Measurements from ENCODE around the gene CNTN6. TPM values are rescaled to one million over a fixed set of nuclear protein-coding genes. Genes with fewer than 3 reads are reported as not detected.

The CNTN6 gene
- total RNA-seq, 1 donor = not detected

- no peak for DNase-seq (ENCODE audit: insufficient read length, low spot score, missing footprints)
- no peak for TF ChIP-seq CTCF (IDR thresholded peaks at IDR 0.05; ENCODE audit: extremely low read depth, low read depth, low read length)
These were observed 158.6 kb downstream of the CNTN6 start for GRCh38 chr3:1251282-1252060.

GRCh38 chr3:1252061-1252430 lies 159.2 kb downstream of the CNTN6 start:
- no peak overlapping the region for H3K4me3 ChIP-seq (ENCODE audit: insufficient read depth, low read length)
- no peaks in the 10 kb centered on the region for H3K36me3 ChIP-seq (ENCODE audit: insufficient read depth, low read length)
- H4K20me1 ChIP-seq (ENCODE audit: insufficient read depth, low read length) = no peaks in the 10 kb centered on the region
- DNase-seq (ENCODE audit: insufficient read length, low spot score, missing footprints) = no peak
- H3K4me1 ChIP-seq (ENCODE audit: insufficient read depth, low read length) = no peaks in the 10 kb centered on the region
- H3K27me3 ChIP-seq (ENCODE audit: insufficient read depth, low read length) = no peaks in the 10 kb centered on the region
- no peak overlapping the region for H3K27ac ChIP-seq (ENCODE audit: low read depth, low read length)
- no peaks in the 10 kb centered on the region for H3K9me3 ChIP-seq (ENCODE audit: low read depth, low read length)
- H2AFZ ChIP-seq (ENCODE audit: low read length) = no peak overlapping the region
- no peak overlapping the region for H3K4me2 ChIP-seq (ENCODE audit: insufficient read depth, low read length)
- TF ChIP-seq CTCF (IDR thresholded peaks at IDR 0.05; ENCODE audit: extremely low read depth, low read depth, low read length) = no peak
- H3K79me2 ChIP-seq (ENCODE audit: insufficient read depth, low read length) = no peaks in the 10 kb centered on the region

More at GRCh38 chr3:1251282-1252060, 158.6 kb downstream of the CNTN6 start:
- H3K79me2 ChIP-seq (ENCODE audit: insufficient read depth, low read length) = no peaks in the 10 kb centered on the region
- H3K4me3 ChIP-seq (ENCODE audit: insufficient read depth, low read length) = no peak overlapping the region
- no peaks in the 10 kb centered on the region for H3K4me1 ChIP-seq (ENCODE audit: insufficient read depth, low read length)
- no peak overlapping the region for H3K27ac ChIP-seq (ENCODE audit: low read depth, low read length)
- H3K27me3 ChIP-seq (ENCODE audit: insufficient read depth, low read length) = no peaks in the 10 kb centered on the region
- no peaks in the 10 kb centered on the region for H4K20me1 ChIP-seq (ENCODE audit: insufficient read depth, low read length)
- H2AFZ ChIP-seq (ENCODE audit: low read length) = no peak overlapping the region
- no peaks in the 10 kb centered on the region for H3K36me3 ChIP-seq (ENCODE audit: insufficient read depth, low read length)
- H3K9me3 ChIP-seq (ENCODE audit: low read depth, low read length) = no peaks in the 10 kb centered on the region
- no peak overlapping the region for H3K4me2 ChIP-seq (ENCODE audit: insufficient read depth, low read length)

- no peak for TF ChIP-seq CTCF (IDR thresholded peaks at IDR 0.05; ENCODE audit: extremely low read depth, low read depth, low read length)
- Histone ChIP-seq H3K27me3 (ENCODE audit: insufficient read depth, low read length) (no peaks in the 10 kb centered on the region), H3K4me3 (ENCODE audit: insufficient read depth, low read length) (no peak overlapping the region), H3K36me3 (ENCODE audit: insufficient read depth, low read length) (no peaks in the 10 kb centered on the region), H3K4me2 (ENCODE audit: insufficient read depth, low read length) (no peak overlapping the region), H3K27ac (ENCODE audit: low read depth, low read length) (no peak overlapping the region), H4K20me1 (ENCODE audit: insufficient read depth, low read length) (no peaks in the 10 kb centered on the region), H3K9me3 (ENCODE audit: low read depth, low read length) (no peaks in the 10 kb centered on the region), H3K4me1 (ENCODE audit: insufficient read depth, low read length) (no peaks in the 10 kb centered on the region), H2AFZ (ENCODE audit: low read length) (no peak overlapping the region), H3K79me2 (ENCODE audit: insufficient read depth, low read length) (no peaks in the 10 kb centered on the region)
- DNase-seq (ENCODE audit: insufficient read length, low spot score, missing footprints) = no peak
These were observed 169.4 kb downstream of the CNTN6 start for GRCh38 chr3:1262246-1262645.

GRCh38 chr3:1263121-1263520 lies 170.3 kb downstream of the CNTN6 start:
- no peak overlapping the region for H3K4me2 ChIP-seq (ENCODE audit: insufficient read depth, low read length)
- H3K79me2 ChIP-seq (ENCODE audit: insufficient read depth, low read length) = no peaks in the 10 kb centered on the region
- DNase-seq (ENCODE audit: insufficient read length, low spot score, missing footprints) = no peak
- no peak overlapping the region for H3K4me3 ChIP-seq (ENCODE audit: insufficient read depth, low read length)
- H3K9me3 ChIP-seq (ENCODE audit: low read depth, low read length) = no peaks in the 10 kb centered on the region
- H3K27ac ChIP-seq (ENCODE audit: low read depth, low read length) = no peak overlapping the region
- H2AFZ ChIP-seq (ENCODE audit: low read length) = no peak overlapping the region
- H3K36me3 ChIP-seq (ENCODE audit: insufficient read depth, low read length) = no peaks in the 10 kb centered on the region
- no peaks in the 10 kb centered on the region for H3K27me3 ChIP-seq (ENCODE audit: insufficient read depth, low read length)
- TF ChIP-seq CTCF (IDR thresholded peaks at IDR 0.05; ENCODE audit: extremely low read depth, low read depth, low read length) = no peak
- H3K4me1 ChIP-seq (ENCODE audit: insufficient read depth, low read length) = no peaks in the 10 kb centered on the region
- H4K20me1 ChIP-seq (ENCODE audit: insufficient read depth, low read length) = no peaks in the 10 kb centered on the region

All from osteoblast (primary cell).